Neural cell (in vitro differentiated cells): Measurements from ENCODE around the gene KIF3B. TPM values are rescaled to one million over a fixed set of nuclear protein-coding genes. Genes with fewer than 3 reads are reported as not detected.
A peak's percentile ranks its signal among the peaks of the same experiment; 100 is the strongest.

Experiments
- H2AFZ ChIP-seq: fragments of 200-600, 300-800 bp; sonication (generic), shearing (Covaris generic); 2 replicates; pipeline ENCODE4 v1.6.0; 2014; ENCODE audit warnings: low read depth, mild to moderate bottlenecking, antibody characterized with exemption, low read length, moderate library complexity
- H3F3A ChIP-seq: fragments of 200-600 bp; shearing (Covaris generic); 2 replicates; pipeline ENCODE4 v1.6.1; 2016; ENCODE audit warnings: mild to moderate bottlenecking, moderate library complexity, mixed read lengths, antibody characterized with exemption, low read length; ENCODE audit not compliant: insufficient read depth, poor library complexity, severe bottlenecking
- H3K27ac ChIP-seq: fragments of 200-600, 300-800 bp; sonication (generic), shearing (Covaris generic); 2 replicates; pipeline ENCODE4 v1.5.1; 2014; ENCODE audit warnings: mild to moderate bottlenecking, low read length, moderate library complexity
- H3K27me3 ChIP-seq: fragments of 300-800, 200-600 bp; sonication (generic), shearing (Covaris generic); 2 replicates; pipeline ENCODE4 v1.6.0; 2014; ENCODE audit warnings: mild to moderate bottlenecking, low read depth, low read length, moderate library complexity; ENCODE audit not compliant: insufficient read depth
- H3K36me3 ChIP-seq: fragments of 300-800, 200-600 bp; sonication (generic), shearing (Covaris generic); 2 replicates; pipeline ENCODE4 v1.5.1; 2014; ENCODE audit warnings: mild to moderate bottlenecking, antibody characterized with exemption, low read length, moderate library complexity; ENCODE audit not compliant: insufficient read depth
- H3K4me2 ChIP-seq: fragments of 300-800, 200-600 bp; sonication (generic), shearing (Covaris generic); 2 replicates; pipeline ENCODE4 v1.6.0; 2014; ENCODE audit warnings: mild to moderate bottlenecking, low read length
- H3K4me3 ChIP-seq: fragments of 300-800, 200-600 bp; sonication (generic), shearing (Covaris generic); 2 replicates; pipeline ENCODE4 v1.5.1; 2014; ENCODE audit warnings: mild to moderate bottlenecking, low read length, moderate library complexity
- H3K79me2 ChIP-seq: fragments of 200-600 bp; shearing (Covaris generic); replicated peaks from 2 replicates; pipeline ENCODE4 v1.6.0; 2014; ENCODE audit warnings: mild to moderate bottlenecking, low read length, moderate library complexity; ENCODE audit not compliant: insufficient read depth
- H3K9ac ChIP-seq: fragments of 300-800, 200-600 bp; sonication (generic), shearing (Covaris generic); 2 replicates; pipeline ENCODE4 v1.6.1; 2016; ENCODE audit warnings: mild to moderate bottlenecking, low read length, mixed read lengths
- H3K9me2 ChIP-seq: fragments of 200-600 bp; shearing (Covaris generic); 2 replicates; pipeline ENCODE4 v1.6.1; 2016; ENCODE audit warnings: mild to moderate bottlenecking, low read length, mixed read lengths; ENCODE audit not compliant: insufficient read depth
- H3K9me3 ChIP-seq: fragments of 200-600, 300-800 bp; sonication (generic), shearing (Covaris generic); 2 replicates; pipeline ENCODE4 v1.6.1; 2016; ENCODE audit warnings: mild to moderate bottlenecking, mixed run types, low read length, moderate library complexity, mixed read lengths
- H4K20me1 ChIP-seq: fragments of 200-600 bp; shearing (Covaris generic); 2 replicates; pipeline ENCODE4 v1.6.1; 2016; ENCODE audit warnings: mild to moderate bottlenecking, mixed run types; ENCODE audit not compliant: insufficient read depth
- CTCF ChIP-seq: fragments of 450-650 bp; IDR thresholded peaks from 2 replicates; pipeline ENCODE4 v1.5.1; 2014; ENCODE audit warnings: antibody characterized with exemption, mild to moderate bottlenecking, moderate library complexity; ENCODE audit not compliant: poor library complexity, severe bottlenecking
- EP300 ChIP-seq: fragments of 450-650 bp; conservative IDR thresholded peaks from 2 replicates; pipeline ENCODE4 v1.6.1; 2014; ENCODE audit warnings: antibody characterized with exemption, mild to moderate bottlenecking, moderate library complexity; ENCODE audit not compliant: poor library complexity, severe bottlenecking
- EZH2 ChIP-seq: fragments of 200-600, 300-800 bp; shearing (Covaris generic), sonication (generic); IDR thresholded peaks from 2 replicates; pipeline ENCODE4 v1.6.1; 2014; ENCODE audit warnings: antibody characterized with exemption, low read length, borderline replicate concordance, mild to moderate bottlenecking; ENCODE audit not compliant: insufficient read depth, poor library complexity, severe bottlenecking
- MXI1 ChIP-seq: fragments of 450-650 bp; conservative IDR thresholded peaks from 2 replicates; pipeline ENCODE4 v1.6.1; 2014; ENCODE audit warnings: antibody characterized with exemption, mild to moderate bottlenecking; ENCODE audit not compliant: poor library complexity, severe bottlenecking
- POLR2AphosphoS5 ChIP-seq: IDR thresholded peaks from 2 replicates; pipeline ENCODE4 v1.6.1; 2012
- RAD21 ChIP-seq: fragments of 450-650 bp; conservative IDR thresholded peaks from 2 replicates; pipeline ENCODE4 v1.6.1; 2014; ENCODE audit warnings: antibody characterized with exemption, mild to moderate bottlenecking, moderate library complexity
- REST ChIP-seq: IDR thresholded peaks from 2 replicates; pipeline ENCODE4 v1.6.1; 2012; ENCODE audit warnings: borderline replicate concordance
- SMC3 ChIP-seq: fragments of 450-650 bp; conservative IDR thresholded peaks from 2 replicates; pipeline ENCODE4 v1.6.1; 2014; ENCODE audit warnings: antibody characterized with exemption, mild to moderate bottlenecking, moderate library complexity; ENCODE audit not compliant: poor library complexity
- TAF1 ChIP-seq: IDR thresholded peaks from 2 replicates; pipeline ENCODE4 v1.6.1; 2012; ENCODE audit warnings: low read depth
- polyA plus RNA-seq: library from polyadenylated mRNA; depleted of rRNA; stranded (reverse); fragments of >200 nt; gene quantifications from 2 replicates; pipeline ENCODE4 v1.2.3, GENCODE V29; 2014

KIF3B gene
- polyA plus RNA-seq, 1 donor from 2014 or later: 49.4 TPM

- Histone ChIP-seq H4K20me1 (no peaks in the 10 kb centered on the region), H3K27ac (peak overlapping the region; percentile 69), H3K4me2 (no peak overlapping the region), H2AFZ (no peak overlapping the region), H3K27me3 (no peaks in the 10 kb centered on the region), H3K9me2 (no peaks in the 10 kb centered on the region), H3K9me3 (no peaks in the 10 kb centered on the region), H3K4me3 (no peak overlapping the region), H3K9ac (peak overlapping the region; percentile 23), H3K79me2 (no peaks in the 10 kb centered on the region), H3F3A (no peaks in the 10 kb centered on the region), H3K36me3 (no peaks in the 10 kb centered on the region)
- TF ChIP-seq MXI1 (peak; percentile 22), RAD21 (no peak), EZH2 (no peak), POLR2AphosphoS5 (peak; percentile 13), CTCF (peak; percentile 10)
Measured at GRCh38 chr20:32344835-32345506, 67.5 kb downstream of the KIF3B start.

- H3K4me2 ChIP-seq: no peak overlapping the region
- H3K9me3 ChIP-seq: no peaks in the 10 kb centered on the region
- H3K79me2 ChIP-seq: no peaks in the 10 kb centered on the region
- no peaks in the 10 kb centered on the region for H3K27me3 ChIP-seq
- TF ChIP-seq TAF1: no peak
- TF ChIP-seq MXI1: no peak
- TF ChIP-seq POLR2AphosphoS5: no peak
- no peak for TF ChIP-seq EP300
- no peak for TF ChIP-seq REST
- H3K9me2 ChIP-seq: no peaks in the 10 kb centered on the region
- no peaks in the 10 kb centered on the region for H3F3A ChIP-seq
- H2AFZ ChIP-seq: no peak overlapping the region
- no peak overlapping the region for H3K4me3 ChIP-seq
- H3K36me3 ChIP-seq: no peaks in the 10 kb centered on the region
- H4K20me1 ChIP-seq: no peaks in the 10 kb centered on the region
- no peak overlapping the region for H3K9ac ChIP-seq
- no peak overlapping the region for H3K27ac ChIP-seq
Measured at GRCh38 chr20:32348207-32348606, 70.8 kb downstream of the KIF3B start.

- H3K27ac ChIP-seq: no peak overlapping the region
Measured at GRCh38 chr20:32350421-32350820, 73.0 kb downstream of the KIF3B start.

More at GRCh38 chr20:32350421-32350820, 73.0 kb downstream of the KIF3B start:
- Histone ChIP-seq H3K9me2 (no peaks in the 10 kb centered on the region), H3K4me3 (no peak overlapping the region), H3K27me3 (no peaks in the 10 kb centered on the region), H3K4me2 (no peak overlapping the region), H4K20me1 (no peaks in the 10 kb centered on the region), H3K79me2 (no peaks in the 10 kb centered on the region), H3K9me3 (no peaks in the 10 kb centered on the region), H2AFZ (no peak overlapping the region), H3K36me3 (no peaks in the 10 kb centered on the region), H3K9ac (no peak overlapping the region), H3F3A (no peaks in the 10 kb centered on the region)
- TF ChIP-seq EP300 (no peak), POLR2AphosphoS5 (no peak), SMC3 (no peak)
